Activated CD4-positive, CD25-positive, alpha-beta regulatory T cell (primary cell): ENCODE measurements around the gene COMMD4.
"Not testable (repeated sequence)": the region's sequence is repeated elsewhere in the genome, so short reads cannot be mapped to it uniquely, and the experiment has no call there.

Experiments
- DNase-seq, 4 experiments: peaks; one replicate each; lab custom pipeline; 2025; lab: John Stamatoyannopoulos, UW

The COMMD4 gene

GRCh38 chr15:75335705-75336355, at the start of gene COMMD4:
Gene COMMD4 (plus strand): TSS chr15:75336063. CDS start chr15:75336090, 27 bp downstream.
- DNase-seq: peak; percentile 28 to 77 (median 49)

GRCh38 chr15:75293660-75294059, 42.2 kb upstream of the COMMD4 start:
- not testable (repeated sequence) for DNase-seq

- DNase-seq: not testable (repeated sequence)
These were observed 37.1 kb upstream of the COMMD4 start for GRCh38 chr15:75298541-75299310.

- DNase-seq: not testable (repeated sequence)
These were observed 36.6 kb upstream of the COMMD4 start for GRCh38 chr15:75299311-75299688.

GRCh38 chr15:75300026-75300425, 35.8 kb upstream of the COMMD4 start:
- not testable (repeated sequence) for DNase-seq

GRCh38 chr15:75302318-75302717, 33.5 kb upstream of the COMMD4 start:
- DNase-seq: no peak

- DNase-seq: not testable (repeated sequence)
These were observed 33.1 kb upstream of the COMMD4 start for GRCh38 chr15:75302753-75303152.

GRCh38 chr15:75306188-75306587, 29.7 kb upstream of the COMMD4 start:
- no peak for DNase-seq

- no peak for DNase-seq
These were observed 28.0 kb upstream of the COMMD4 start for GRCh38 chr15:75307778-75308390.

GRCh38 chr15:75309711-75310110, 26.2 kb upstream of the COMMD4 start:
- DNase-seq: no peak

- DNase-seq: not testable (repeated sequence)
These were observed 23.3 kb upstream of the COMMD4 start for GRCh38 chr15:75312548-75312947.

GRCh38 chr15:75313116-75313845, 22.6 kb upstream of the COMMD4 start:
- no peak for DNase-seq

GRCh38 chr15:75314552-75315290, 21.1 kb upstream of the COMMD4 start:
- no peak for DNase-seq

- not testable (repeated sequence) for DNase-seq
These were observed 16.5 kb upstream of the COMMD4 start for GRCh38 chr15:75319231-75319897.

GRCh38 chr15:75321711-75322110, 14.2 kb upstream of the COMMD4 start:
- no peak for DNase-seq

GRCh38 chr15:75325922-75326321, 9.9 kb upstream of the COMMD4 start:
- DNase-seq: no peak

- DNase-seq: no peak
These were observed 8.9 kb upstream of the COMMD4 start for GRCh38 chr15:75327005-75327404.

GRCh38 chr15:75327491-75327890, 8.4 kb upstream of the COMMD4 start:
- no peak for DNase-seq

- DNase-seq: no peak
These were observed 7.2 kb upstream of the COMMD4 start for GRCh38 chr15:75328493-75329314.

GRCh38 chr15:75329571-75329970, 6.3 kb upstream of the COMMD4 start:
- DNase-seq: no peak
